Measurements from ENCODE around the gene TLR5.
A peak's percentile ranks its signal among the peaks of the same experiment; 100 is the strongest.

The TLR5 gene

GRCh38 chr1:223142795-223143536, at the start of gene TLR5:
TSS of gene TLR5 (minus strand) at chr1:223143248. CDS start at chr1:223113031, 30,217 bp downstream.
- Histone ChIP-seq H3K36me3 (ENCODE audit: control insufficient read depth in 5 of 5, insufficient read depth in 5 of 5, low read length in 5 of 5) (no peaks in the 10 kb centered on the region), H3K4me3 (ENCODE audit: low read depth in 1 of 5, low read length in 5 of 5) (peak within 1 kb of the TSS; percentile 65 to 79 (median 73)), H3K4me1 (ENCODE audit: control insufficient read depth in 5 of 5, insufficient read depth in 5 of 5, low read length in 5 of 5) (peaks cover 14 to 40% (median 36%) of the 10 kb centered on the region in 5 donors), H3K9ac (ENCODE audit: low read length in 5 of 5) (peak within 1 kb of the TSS; percentile 2 to 82 (median 43)), H3K9me3 (ENCODE audit: control insufficient read depth in 5 of 5, low read length in 5 of 5) (peaks cover 0 to 13% (median 5%) of the 10 kb centered on the region in 5 donors), H3K27ac (ENCODE audit: low read depth, low read length) (peak within 1 kb of the TSS; percentile 64), H3K27me3 (ENCODE audit: control insufficient read depth in 5 of 5, insufficient read depth in 4 of 5, low read length in 5 of 5) (peaks cover 0 to 2% (median 0%) of the 10 kb centered on the region in 5 donors)

GRCh38 chr1:223189903-223190724, 47.1 kb upstream of the TLR5 start:
- Histone ChIP-seq H3K9me3 (ENCODE audit: control insufficient read depth in 5 of 5, low read length in 5 of 5) (peaks cover 0 to 6% (median 3%) of the 10 kb centered on the region in 5 donors), H3K27ac (ENCODE audit: low read depth, low read length) (no peak overlapping the region), H3K4me1 (ENCODE audit: control insufficient read depth in 5 of 5, insufficient read depth in 5 of 5, low read length in 5 of 5) (no peaks in the 10 kb centered on the region), H3K36me3 (ENCODE audit: control insufficient read depth in 5 of 5, insufficient read depth in 5 of 5, low read length in 5 of 5) (no peaks in the 10 kb centered on the region), H3K27me3 (ENCODE audit: control insufficient read depth in 5 of 5, insufficient read depth in 4 of 5, low read length in 5 of 5) (no peaks in the 10 kb centered on the region), H3K4me3 (ENCODE audit: low read depth in 1 of 5, low read length in 5 of 5) (no peak overlapping the region), H3K9ac (ENCODE audit: low read length in 5 of 5) (no peak overlapping the region)

GRCh38 chr1:223189525-223189902, 46.5 kb upstream of the TLR5 start:
- no peaks in the 10 kb centered on the region for H3K4me1 ChIP-seq (ENCODE audit: control insufficient read depth in 5 of 5, insufficient read depth in 5 of 5, low read length in 5 of 5)
- H3K9me3 ChIP-seq (ENCODE audit: control insufficient read depth in 5 of 5, low read length in 5 of 5), result peaks cover 0 to 5% (median 3%) of the 10 kb centered on the region in 5 donors
- H3K36me3 ChIP-seq (ENCODE audit: control insufficient read depth in 5 of 5, insufficient read depth in 5 of 5, low read length in 5 of 5), result no peaks in the 10 kb centered on the region
- no peaks in the 10 kb centered on the region for H3K27me3 ChIP-seq (ENCODE audit: control insufficient read depth in 5 of 5, insufficient read depth in 4 of 5, low read length in 5 of 5)
- H3K9ac ChIP-seq (ENCODE audit: low read length in 5 of 5), result no peak overlapping the region
- H3K27ac ChIP-seq (ENCODE audit: low read depth, low read length), result no peak overlapping the region
- no peak overlapping the region for H3K4me3 ChIP-seq (ENCODE audit: low read depth in 1 of 5, low read length in 5 of 5)

GRCh38 chr1:223188618-223189356, 45.7 kb upstream of the TLR5 start:
- no peaks in the 10 kb centered on the region for H3K27me3 ChIP-seq (ENCODE audit: control insufficient read depth in 5 of 5, insufficient read depth in 4 of 5, low read length in 5 of 5)
- no peaks in the 10 kb centered on the region for H3K9me3 ChIP-seq (ENCODE audit: control insufficient read depth in 5 of 5, low read length in 5 of 5)
- H3K27ac ChIP-seq (ENCODE audit: low read depth, low read length), result no peak overlapping the region
- H3K9ac ChIP-seq (ENCODE audit: low read length in 5 of 5), result no peak overlapping the region
- no peaks in the 10 kb centered on the region for H3K4me1 ChIP-seq (ENCODE audit: control insufficient read depth in 5 of 5, insufficient read depth in 5 of 5, low read length in 5 of 5)
- no peaks in the 10 kb centered on the region for H3K36me3 ChIP-seq (ENCODE audit: control insufficient read depth in 5 of 5, insufficient read depth in 5 of 5, low read length in 5 of 5)
- no peak overlapping the region for H3K4me3 ChIP-seq (ENCODE audit: low read depth in 1 of 5, low read length in 5 of 5)

- Histone ChIP-seq H3K27ac (ENCODE audit: low read depth, low read length) (no peak overlapping the region), H3K36me3 (ENCODE audit: control insufficient read depth in 5 of 5, insufficient read depth in 5 of 5, low read length in 5 of 5) (no peaks in the 10 kb centered on the region), H3K9ac (ENCODE audit: low read length in 5 of 5) (no peak overlapping the region), H3K27me3 (ENCODE audit: control insufficient read depth in 5 of 5, insufficient read depth in 4 of 5, low read length in 5 of 5) (no peaks in the 10 kb centered on the region), H3K9me3 (ENCODE audit: control insufficient read depth in 5 of 5, low read length in 5 of 5) (no peaks in the 10 kb centered on the region), H3K4me3 (ENCODE audit: low read depth in 1 of 5, low read length in 5 of 5) (no peak overlapping the region), H3K4me1 (ENCODE audit: control insufficient read depth in 5 of 5, insufficient read depth in 5 of 5, low read length in 5 of 5) (no peaks in the 10 kb centered on the region)
These were observed 43.8 kb upstream of the TLR5 start for GRCh38 chr1:223186800-223187199.

- Histone ChIP-seq H3K9ac (ENCODE audit: low read length in 5 of 5) (no peak overlapping the region), H3K36me3 (ENCODE audit: control insufficient read depth in 5 of 5, insufficient read depth in 5 of 5, low read length in 5 of 5) (no peaks in the 10 kb centered on the region), H3K27ac (ENCODE audit: low read depth, low read length) (no peak overlapping the region), H3K4me3 (ENCODE audit: low read depth in 1 of 5, low read length in 5 of 5) (no peak overlapping the region), H3K4me1 (ENCODE audit: control insufficient read depth in 5 of 5, insufficient read depth in 5 of 5, low read length in 5 of 5) (peaks cover 0 to 29% (median 19%) of the 10 kb centered on the region in 5 donors), H3K9me3 (ENCODE audit: control insufficient read depth in 5 of 5, low read length in 5 of 5) (no peaks in the 10 kb centered on the region), H3K27me3 (ENCODE audit: control insufficient read depth in 5 of 5, insufficient read depth in 4 of 5, low read length in 5 of 5) (no peaks in the 10 kb centered on the region)
These were observed 40.3 kb upstream of the TLR5 start for GRCh38 chr1:223183268-223183862.

- H3K9ac ChIP-seq (ENCODE audit: low read length in 5 of 5), result no peak overlapping the region
- H3K4me3 ChIP-seq (ENCODE audit: low read depth in 1 of 5, low read length in 5 of 5), result peak overlapping the region in 1 of 5 donors; percentile 9
- no peaks in the 10 kb centered on the region for H3K9me3 ChIP-seq (ENCODE audit: control insufficient read depth in 5 of 5, low read length in 5 of 5)
- H3K36me3 ChIP-seq (ENCODE audit: control insufficient read depth in 5 of 5, insufficient read depth in 5 of 5, low read length in 5 of 5), result no peaks in the 10 kb centered on the region
- peaks cover 2 to 49% (median 36%) of the 10 kb centered on the region in 5 donors for H3K4me1 ChIP-seq (ENCODE audit: control insufficient read depth in 5 of 5, insufficient read depth in 5 of 5, low read length in 5 of 5)
- no peak overlapping the region for H3K27ac ChIP-seq (ENCODE audit: low read depth, low read length)
- no peaks in the 10 kb centered on the region for H3K27me3 ChIP-seq (ENCODE audit: control insufficient read depth in 5 of 5, insufficient read depth in 4 of 5, low read length in 5 of 5)
These were observed 37.8 kb upstream of the TLR5 start for GRCh38 chr1:223180731-223181321.

GRCh38 chr1:223179786-223180185, 36.7 kb upstream of the TLR5 start:
- Histone ChIP-seq H3K4me1 (ENCODE audit: control insufficient read depth in 5 of 5, insufficient read depth in 5 of 5, low read length in 5 of 5) (peaks cover 2 to 49% (median 36%) of the 10 kb centered on the region in 5 donors), H3K9ac (ENCODE audit: low read length in 5 of 5) (no peak overlapping the region), H3K27me3 (ENCODE audit: control insufficient read depth in 5 of 5, insufficient read depth in 4 of 5, low read length in 5 of 5) (no peaks in the 10 kb centered on the region), H3K36me3 (ENCODE audit: control insufficient read depth in 5 of 5, insufficient read depth in 5 of 5, low read length in 5 of 5) (no peaks in the 10 kb centered on the region), H3K4me3 (ENCODE audit: low read depth in 1 of 5, low read length in 5 of 5) (no peak overlapping the region), H3K9me3 (ENCODE audit: control insufficient read depth in 5 of 5, low read length in 5 of 5) (no peaks in the 10 kb centered on the region), H3K27ac (ENCODE audit: low read depth, low read length) (no peak overlapping the region)

GRCh38 chr1:223179280-223179679, 36.2 kb upstream of the TLR5 start:
- peaks cover 2 to 49% (median 36%) of the 10 kb centered on the region in 5 donors for H3K4me1 ChIP-seq (ENCODE audit: control insufficient read depth in 5 of 5, insufficient read depth in 5 of 5, low read length in 5 of 5)
- H3K4me3 ChIP-seq (ENCODE audit: low read depth in 1 of 5, low read length in 5 of 5), result no peak overlapping the region
- H3K27ac ChIP-seq (ENCODE audit: low read depth, low read length), result no peak overlapping the region
- no peak overlapping the region for H3K9ac ChIP-seq (ENCODE audit: low read length in 5 of 5)
- no peaks in the 10 kb centered on the region for H3K27me3 ChIP-seq (ENCODE audit: control insufficient read depth in 5 of 5, insufficient read depth in 4 of 5, low read length in 5 of 5)
- no peaks in the 10 kb centered on the region for H3K36me3 ChIP-seq (ENCODE audit: control insufficient read depth in 5 of 5, insufficient read depth in 5 of 5, low read length in 5 of 5)
- no peaks in the 10 kb centered on the region for H3K9me3 ChIP-seq (ENCODE audit: control insufficient read depth in 5 of 5, low read length in 5 of 5)
